GM19372 (cell line): Measurements from ENCODE around the gene CLMP.
"Not testable (repeated sequence)": the region's sequence is repeated elsewhere in the genome, so short reads cannot be mapped to it uniquely, and the experiment has no call there.

Experiments
- ATAC-seq: cut with Tn5 transposase; IDR thresholded peaks from one replicate; pipeline ENCODE4 v1.9.1; 2021; ENCODE audit warnings: mild to moderate bottlenecking, low read depth, moderate library complexity; ENCODE audit not compliant: unreplicated experiment

The CLMP gene

DNA sequence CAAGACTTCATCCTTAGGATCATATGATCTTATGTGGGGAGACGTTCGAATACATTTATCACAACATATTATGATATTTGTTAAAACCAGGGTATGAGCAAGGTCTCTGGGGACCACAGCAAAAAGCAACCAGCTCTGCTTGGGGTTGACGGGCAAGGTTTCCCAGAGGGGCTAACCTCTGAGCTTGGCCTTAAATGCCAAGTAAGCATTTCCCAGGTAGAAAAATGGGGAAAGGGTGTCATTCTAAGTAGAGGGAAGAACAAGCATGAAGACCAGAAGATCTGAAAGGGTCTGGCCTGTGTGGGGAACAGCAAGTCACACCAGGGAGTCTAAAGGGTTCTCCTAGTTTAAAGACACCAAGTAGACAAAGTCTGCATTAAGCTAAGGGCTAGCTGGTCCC, 24.1 kb downstream of the CLMP start:
- ATAC-seq = no peak

DNA sequence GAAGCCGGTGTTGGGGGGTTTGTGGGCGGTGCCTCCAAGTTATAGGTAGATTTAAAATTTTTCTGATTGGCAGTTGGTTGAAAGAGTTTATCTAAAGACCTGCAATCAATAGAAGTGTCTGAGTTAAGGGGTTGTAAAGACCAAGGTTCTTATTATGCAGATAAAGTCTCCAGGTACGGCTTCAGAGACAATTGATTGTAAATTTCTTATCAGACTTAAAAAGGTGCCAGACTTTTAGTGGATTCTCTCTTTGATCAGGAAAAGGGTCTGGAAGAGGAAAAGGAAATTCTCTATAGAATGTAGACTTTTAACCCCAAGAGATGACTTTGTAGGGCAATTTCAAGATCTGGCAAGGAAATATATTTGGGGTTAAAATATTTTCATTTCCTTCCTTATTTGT, 25.2 kb downstream of the CLMP start:
- no peak for ATAC-seq

DNA sequence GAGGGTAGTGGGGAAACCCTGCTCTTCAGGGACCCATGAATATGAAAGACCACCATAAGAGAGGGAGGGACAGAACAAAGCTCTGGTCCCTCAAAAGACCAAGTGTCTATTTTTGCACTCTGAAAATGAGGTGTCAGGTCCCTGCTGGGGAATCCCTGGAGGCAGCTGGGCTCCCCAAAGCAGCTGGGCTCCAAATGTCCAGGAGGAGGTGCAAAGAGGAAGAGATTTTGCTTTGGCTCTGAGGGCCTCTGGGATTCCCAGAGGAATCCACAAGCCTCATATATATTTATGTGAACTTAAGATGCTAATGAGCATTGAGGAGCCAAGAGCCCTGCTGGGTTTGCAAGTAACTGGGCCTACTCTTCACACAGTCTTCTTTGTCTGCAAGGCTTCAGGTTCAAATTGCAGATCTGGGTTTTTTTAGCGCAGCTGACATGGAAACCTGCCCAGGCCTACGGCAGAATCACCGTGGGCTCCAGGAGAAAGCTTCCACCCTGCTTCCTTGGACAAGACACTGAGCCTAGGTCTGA, 26.0 kb downstream of the CLMP start:
- no peak for ATAC-seq

DNA sequence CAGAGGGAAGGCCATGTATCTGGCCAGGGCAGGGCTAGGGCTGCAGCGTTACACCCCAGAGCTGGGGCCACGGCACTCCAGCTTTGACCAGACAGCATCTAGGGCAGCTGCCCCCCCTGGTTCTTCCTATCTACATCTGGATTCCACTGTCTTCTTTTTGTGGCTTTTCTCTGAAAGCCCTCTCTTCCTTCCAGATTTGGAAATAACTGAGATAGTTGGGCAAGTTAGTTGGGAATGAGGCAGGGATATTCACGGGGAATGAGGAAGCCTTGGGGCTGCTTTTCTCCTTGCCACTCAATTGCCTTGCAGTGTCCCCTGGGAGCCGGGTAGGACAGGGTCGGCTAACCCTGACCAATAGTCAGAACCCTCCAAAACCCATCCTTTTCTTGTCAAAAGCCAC, 26.8 kb downstream of the CLMP start:
- ATAC-seq = no peak

DNA sequence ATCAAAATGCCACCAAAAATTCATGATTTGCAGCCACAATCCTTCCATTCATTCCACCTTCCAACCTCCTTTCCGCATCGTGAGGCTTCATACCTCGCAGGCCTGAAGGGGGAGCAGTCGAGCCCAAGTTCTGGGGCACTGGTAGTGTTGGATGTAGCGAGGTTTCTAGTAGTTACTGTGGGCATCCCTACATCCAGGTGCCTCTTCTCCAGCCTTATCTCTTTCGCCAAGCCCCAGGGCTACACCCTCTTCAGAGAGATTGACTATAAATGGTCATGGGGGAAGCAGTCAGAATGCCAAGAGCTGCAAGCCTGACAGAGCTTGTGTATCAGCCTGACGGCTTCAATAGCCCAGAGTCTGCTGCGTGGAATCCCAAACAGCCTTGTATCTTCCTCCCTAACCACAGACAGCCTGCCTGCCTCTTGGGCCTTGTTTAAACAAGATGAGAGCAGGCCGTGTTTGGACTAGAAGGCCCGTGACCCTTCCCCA, 28.9 kb downstream of the CLMP start:
- no peak for ATAC-seq

DNA sequence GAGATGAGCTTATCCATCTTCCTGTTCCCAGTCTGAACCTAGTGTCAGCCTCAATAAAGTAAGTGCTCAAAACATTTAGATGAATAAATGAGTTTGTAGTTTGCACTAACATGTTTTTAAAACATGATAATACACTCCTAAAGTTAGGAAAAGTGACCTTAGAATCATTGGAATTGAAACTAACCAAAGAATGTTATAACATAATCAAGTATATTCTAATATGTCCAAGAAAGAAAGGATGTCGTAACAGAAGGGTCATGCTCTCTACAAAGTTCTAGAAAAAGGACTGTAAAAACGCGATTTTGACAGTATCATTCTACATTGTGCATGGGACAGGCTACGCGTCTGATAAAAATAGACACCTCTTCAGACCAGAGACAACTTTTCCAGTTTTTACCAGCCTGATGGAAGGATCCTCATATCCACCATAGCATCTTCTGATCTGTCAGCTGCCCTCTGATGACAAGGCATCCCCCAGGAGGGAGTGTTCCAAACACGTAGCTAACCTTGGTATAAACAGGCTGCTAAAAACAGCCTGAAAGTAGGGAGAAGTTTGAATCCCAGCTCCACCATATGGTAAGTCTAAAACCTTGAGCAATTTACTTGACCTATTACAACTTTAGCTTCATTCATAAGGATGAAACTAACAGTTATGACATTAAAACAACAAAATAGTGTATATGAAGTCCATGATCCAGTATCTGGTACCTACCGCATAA, 30.2 kb downstream of the CLMP start:
- ATAC-seq = no peak

DNA sequence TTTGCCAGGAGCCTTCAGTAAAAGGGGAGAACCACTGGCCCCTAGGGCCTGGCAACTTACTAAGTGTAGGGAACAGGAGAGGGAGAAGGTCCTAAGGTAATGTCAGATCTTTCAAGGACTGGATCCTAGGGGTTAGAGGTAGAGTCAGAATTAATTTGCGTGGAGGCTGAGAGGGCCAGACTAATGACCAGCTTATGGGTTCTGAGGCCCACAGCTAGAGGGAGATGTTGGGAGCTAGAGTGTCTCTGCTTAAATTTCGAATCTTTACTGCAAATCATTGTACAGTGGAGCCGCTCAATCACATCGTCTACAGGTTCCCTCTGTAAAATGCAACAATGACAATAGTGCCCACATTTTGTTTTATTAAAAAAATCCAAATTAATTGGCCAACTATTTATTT, 31.4 kb downstream of the CLMP start:
- ATAC-seq = no peak

DNA sequence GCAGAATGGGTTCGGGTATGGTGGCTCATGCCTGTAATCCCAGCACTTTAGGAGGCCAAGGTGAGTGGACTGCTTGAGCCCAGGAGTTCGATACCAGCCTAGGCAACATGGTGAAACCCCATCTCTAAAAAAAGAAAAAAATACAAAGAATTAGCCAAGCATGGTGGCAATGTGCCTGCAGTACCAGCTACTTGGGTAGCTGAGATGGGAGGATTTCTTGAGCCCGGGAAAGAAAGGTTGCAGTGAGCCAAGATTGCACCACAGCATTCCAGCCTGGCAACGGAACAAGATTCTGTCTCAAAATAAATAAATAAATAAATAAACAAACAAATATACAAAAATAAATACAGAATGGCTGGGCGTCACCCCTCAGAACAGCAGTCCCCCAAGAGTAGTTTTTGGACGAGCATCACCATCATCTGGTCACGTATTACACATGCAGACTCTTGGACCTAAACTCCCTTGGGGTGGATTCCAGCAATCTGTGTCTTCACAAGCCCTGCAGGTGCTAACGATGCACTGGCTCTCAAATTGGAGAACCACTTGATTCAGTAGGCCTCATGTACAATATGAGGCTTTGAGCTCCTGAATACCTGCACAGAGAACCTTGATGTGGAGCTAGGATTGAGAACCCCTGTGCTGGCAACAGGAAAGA, 33.5 kb downstream of the CLMP start:
- ATAC-seq = no peak

DNA sequence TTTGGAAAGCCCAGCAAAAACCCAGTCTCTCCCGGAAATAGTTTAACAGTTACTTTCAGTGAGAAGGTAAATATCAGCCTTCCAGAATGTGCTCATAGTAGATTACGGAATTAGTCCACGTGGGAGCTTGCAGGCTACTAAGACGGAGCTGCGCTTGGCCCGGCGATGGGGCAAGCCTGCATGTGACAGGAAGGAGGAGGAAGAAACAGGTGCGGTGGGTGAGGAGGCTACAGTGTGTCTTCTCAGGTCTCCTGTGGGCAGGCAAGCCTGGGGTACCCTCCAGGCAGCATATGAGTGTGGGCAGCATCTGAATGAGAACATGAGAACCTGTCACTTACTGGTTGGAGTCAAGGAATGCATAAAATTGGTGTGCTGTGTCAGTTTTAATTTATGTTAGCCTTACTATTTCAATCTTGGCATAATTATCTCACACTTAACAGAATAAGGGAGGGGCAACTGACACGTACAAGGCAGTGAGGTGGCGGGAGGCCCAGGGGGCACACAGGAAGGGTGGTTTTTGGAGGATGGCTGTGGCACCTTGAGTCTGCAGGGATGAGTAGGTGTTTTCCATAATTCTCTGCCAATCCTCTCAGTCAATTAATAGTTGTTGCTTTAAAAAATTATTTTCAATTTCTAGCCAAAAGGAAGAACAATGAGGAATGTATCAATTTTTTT, 35.7 kb downstream of the CLMP start:
- no peak for ATAC-seq

DNA sequence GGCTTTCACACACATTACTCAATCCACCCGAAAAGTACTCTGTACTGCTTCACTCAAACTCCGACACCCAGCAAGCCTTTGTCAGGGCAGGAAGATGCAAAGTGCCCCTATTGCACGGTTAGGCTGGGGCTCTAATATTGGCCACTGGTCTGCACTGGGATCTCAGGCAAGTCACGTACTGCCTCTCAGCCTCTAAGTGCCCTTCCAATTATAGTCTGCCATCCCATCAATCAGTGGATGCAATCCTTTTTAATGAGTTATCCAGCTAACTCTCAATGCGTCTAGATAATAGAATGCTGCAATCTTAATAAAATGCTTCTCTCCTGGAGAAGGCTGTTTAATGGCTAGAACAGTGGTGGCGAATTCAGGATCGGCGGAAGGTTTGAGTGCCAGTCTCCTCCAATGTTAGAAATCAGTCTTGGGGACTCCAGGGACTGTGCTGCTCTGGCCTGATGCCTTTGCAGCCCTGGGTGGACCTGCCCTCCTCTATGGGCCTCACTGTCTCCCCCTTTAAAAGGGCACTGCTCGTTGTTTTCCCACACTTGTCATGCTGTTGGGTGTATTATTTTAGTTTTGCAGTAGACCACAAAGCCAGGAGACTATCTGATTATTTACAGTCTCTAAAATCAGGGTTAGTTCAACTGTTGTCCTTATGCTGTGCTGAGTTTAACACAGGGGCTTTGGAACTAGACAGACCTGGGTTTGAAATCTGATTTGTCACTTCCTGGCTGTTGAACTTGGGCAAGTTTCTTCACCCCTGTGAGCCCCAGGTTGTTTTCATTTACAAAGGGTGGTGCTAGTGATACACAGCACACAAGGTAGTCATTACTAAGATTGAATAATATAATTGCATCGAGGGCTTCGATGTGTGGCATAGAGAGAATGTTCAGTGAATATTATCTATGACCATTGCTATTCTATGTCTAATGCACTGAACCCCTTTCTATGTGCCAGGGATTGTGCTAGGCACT, 36.7 kb downstream of the CLMP start:
- ATAC-seq = no peak

DNA sequence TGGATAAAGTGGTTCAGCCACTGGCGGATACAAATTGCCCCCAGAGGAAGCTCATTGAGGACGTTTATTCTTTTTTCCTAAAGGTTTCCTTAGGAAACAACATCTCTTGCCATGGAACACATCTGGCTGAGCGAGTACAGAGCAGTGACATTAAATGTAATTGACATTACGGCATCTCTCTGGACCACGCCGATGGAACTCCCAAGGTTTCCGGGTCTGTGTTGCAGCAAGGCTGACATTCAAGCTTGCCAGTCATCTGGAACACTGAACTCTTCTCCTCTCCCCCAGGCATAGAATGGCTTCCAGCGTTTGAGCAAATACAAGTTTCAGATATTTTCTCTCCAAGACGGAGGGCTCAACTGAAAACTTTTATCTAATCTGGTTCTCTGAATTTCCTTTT, 42.1 kb downstream of the CLMP start:
- no peak for ATAC-seq

DNA sequence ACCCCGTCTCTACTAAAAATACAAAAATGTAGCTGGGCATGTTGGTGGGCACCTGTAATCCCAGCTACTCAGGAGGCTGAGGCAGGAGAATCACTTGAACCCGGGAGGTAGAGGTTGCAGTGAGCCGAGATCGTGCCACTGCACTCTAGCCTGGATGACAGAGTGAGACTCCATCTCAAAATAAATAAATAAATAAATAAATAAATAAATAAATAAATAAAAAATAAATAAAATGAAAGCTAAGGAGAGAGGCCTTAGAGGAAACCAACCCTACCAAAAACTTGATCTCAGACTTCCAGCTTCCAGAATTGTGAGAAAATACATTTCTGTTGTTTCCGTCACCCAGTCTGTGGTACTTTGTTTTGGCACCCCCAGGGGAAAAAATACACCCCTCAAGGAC, 42.7 kb downstream of the CLMP start:
- ATAC-seq = not testable (repeated sequence)

DNA sequence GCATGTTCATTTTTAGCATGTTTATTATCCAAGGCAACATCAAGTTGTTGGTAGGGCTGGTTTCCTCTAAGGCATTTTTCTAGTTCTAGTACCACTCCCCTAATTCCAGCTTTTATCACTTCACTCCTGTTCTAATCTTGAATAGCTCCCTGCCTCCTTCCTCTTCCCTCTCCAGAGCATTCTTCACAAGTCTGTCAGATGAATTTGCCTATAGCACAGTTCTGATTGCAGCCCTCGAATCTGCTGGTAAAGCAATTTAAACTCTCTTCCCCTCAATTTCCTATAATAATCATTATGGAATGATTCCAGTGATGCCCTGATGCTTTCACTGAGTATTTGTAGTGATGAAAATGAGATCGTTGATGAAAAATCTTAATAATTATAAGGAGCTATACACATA, 43.3 kb downstream of the CLMP start:
- no peak for ATAC-seq

DNA sequence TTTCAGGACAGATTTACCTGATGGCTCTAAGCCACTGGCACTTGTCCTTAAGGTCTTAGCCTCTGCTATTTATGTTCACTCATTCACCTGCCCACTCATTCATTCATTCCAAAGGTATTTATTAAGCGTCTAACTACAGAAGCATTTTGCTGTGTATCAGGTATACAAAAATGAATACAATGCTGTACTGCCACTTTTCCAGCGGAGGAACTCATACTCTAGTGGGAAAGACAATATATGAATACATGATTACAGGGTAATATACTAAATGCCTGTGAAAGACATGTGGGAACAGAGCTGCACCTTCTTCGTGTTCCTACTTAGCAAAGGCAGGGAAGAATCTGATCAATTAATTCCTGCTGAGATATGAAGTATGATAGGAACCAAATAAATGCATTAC, 43.7 kb downstream of the CLMP start:
- ATAC-seq = no peak

DNA sequence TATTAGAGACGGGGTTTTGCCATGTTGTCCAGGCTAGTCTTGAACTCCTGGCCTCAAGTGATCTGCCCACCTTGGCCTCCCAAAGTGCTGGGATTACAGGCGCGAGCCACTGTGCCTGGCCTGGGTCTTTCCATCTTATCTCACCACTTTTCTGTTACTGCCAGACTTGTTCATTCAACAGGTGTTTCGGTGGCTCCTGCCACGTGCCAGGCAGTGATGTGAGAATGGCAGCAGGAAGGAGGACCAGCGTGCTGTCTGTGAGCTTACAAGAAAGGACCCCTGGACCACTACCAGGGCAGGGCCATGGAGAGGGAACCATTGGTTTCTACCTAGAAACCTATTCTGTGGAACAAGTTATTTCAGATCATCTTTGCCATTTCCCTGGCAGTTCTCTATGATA, 44.2 kb downstream of the CLMP start:
- ATAC-seq = no peak

DNA sequence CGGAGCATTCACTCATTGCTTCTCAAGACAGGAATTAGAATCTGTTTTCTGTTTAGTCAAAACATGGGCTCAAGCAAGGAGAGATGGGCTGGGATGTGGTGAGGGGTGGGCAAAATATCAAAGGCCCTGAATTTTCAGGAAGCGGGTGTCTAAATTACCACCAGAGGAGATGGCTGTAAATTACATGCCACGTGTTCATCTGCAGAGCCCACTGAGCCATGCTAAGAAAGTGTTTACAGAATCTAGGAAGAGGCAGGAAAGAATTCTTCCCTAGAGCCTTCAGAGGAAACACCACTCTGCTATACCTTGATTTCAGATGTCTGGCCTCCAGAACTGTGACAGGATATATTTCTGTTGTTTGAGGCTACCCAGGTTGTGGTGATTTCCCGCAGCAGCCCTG, 46.1 kb downstream of the CLMP start:
- no peak for ATAC-seq

DNA sequence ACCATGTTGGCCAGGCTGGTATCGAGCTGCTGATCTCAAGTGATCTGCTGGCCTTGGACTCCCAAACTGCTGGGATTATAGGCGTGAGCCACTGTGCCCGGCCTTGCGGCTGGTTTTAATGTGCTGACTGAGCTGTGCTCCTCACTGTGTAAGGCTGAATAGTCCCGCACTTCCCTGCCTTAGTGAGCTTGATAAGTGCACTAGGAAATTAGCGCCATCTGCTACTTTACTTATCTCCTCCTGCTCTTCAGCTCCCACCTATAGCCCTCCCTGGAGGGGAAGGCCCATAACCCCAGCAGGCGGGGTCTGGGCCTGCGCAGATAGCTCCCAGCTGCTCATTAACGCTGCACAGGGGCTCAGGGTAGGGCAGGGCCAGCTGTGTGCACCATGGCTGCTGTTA, 49.4 kb downstream of the CLMP start:
- no peak for ATAC-seq

DNA sequence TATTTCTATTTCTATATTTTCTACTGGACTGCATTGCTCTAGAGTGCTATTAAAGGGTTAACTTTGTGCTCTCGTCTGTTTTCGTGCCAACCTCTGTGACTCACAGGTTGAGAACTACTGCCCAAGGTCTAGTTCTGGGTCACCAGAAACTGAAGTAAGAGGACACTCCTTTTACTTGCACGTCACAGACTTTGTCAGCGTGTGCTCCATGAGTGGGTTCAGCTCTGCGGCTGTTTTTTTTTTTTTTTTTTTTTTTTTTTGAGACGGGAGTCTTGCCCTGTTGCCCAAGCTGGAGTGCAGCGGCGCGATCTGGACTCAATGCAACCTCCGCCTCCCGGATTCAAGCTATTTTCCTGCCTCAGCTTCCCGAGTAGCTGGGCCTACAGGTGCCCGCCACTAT, 49.8 kb downstream of the CLMP start:
- ATAC-seq = no peak

DNA sequence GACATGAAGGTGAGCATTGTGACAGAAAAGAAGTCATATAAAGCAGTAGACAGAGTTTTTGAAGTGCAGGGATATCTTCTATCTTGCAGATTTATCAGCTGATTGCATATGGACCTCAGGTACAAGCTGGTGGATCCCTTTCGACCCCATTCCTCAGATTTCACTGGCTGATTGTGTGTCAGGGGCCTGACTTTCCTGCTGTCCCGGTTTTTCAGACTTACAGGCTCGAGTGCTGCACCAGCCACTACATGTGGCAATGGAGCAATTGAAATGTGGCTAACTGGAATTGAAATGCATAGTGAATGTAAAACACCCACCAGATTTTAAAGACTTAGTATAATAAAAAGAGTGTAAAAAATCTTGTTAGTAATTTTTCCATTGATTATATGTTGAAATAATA, 50.3 kb downstream of the CLMP start:
- no peak for ATAC-seq

DNA sequence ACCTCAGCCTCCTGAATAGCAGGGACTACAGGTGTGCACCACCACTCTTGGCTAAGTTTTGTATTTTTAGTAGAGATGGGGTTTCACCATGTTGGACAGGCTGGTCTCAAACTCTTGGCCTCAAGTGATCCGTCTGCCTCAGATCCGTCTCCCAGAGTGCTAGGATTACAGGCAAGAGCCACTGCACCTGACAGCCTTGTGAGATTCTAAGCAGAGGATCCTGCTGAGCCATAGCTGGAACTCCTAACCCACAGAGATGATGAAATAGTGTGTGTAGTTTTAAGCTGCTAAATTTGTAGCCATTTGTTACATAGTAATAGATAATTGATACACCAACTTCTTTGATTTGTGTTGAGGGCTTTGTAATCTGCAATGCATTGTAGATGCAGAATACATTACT, 51.1 kb downstream of the CLMP start:
- ATAC-seq = no peak
